ENCODE data around the gene AP1G1. TPM values are rescaled to one million over a fixed set of nuclear protein-coding genes. Genes with fewer than 3 reads are reported as not detected.
"Not testable (repeated sequence)": the region's sequence is repeated elsewhere in the genome, so short reads cannot be mapped to it uniquely, and the experiment has no call there.

Gene AP1G1
- total and polyA plus RNA-seq, 2 donors from 2014 or later, result 28.0 to 111 TPM

- TF ChIP-seq, protein P1, sequence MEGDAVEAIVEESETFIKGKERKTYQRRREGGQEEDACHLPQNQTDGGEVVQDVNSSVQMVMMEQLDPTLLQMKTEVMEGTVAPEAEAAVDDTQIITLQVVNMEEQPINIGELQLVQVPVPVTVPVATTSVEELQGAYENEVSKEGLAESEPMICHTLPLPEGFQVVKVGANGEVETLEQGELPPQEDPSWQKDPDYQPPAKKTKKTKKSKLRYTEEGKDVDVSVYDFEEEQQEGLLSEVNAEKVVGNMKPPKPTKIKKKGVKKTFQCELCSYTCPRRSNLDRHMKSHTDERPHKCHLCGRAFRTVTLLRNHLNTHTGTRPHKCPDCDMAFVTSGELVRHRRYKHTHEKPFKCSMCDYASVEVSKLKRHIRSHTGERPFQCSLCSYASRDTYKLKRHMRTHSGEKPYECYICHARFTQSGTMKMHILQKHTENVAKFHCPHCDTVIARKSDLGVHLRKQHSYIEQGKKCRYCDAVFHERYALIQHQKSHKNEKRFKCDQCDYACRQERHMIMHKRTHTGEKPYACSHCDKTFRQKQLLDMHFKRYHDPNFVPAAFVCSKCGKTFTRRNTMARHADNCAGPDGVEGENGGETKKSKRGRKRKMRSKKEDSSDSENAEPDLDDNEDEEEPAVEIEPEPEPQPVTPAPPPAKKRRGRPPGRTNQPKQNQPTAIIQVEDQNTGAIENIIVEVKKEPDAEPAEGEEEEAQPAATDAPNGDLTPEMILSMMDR (IDR thresholded peaks at IDR 0.05; ENCODE audit: borderline replicate concordance, extremely low read depth, insufficient read depth), result no peak
- H3K9ac ChIP-seq (ENCODE audit: low read length in 3 of 3), result no peak overlapping the region
- peaks cover 0 to 3% (median 2%) of the 10 kb centered on the region in 3 donors for H3K36me3 ChIP-seq (ENCODE audit: control insufficient read depth in 2 of 3, insufficient read depth in 3 of 3, low read length in 3 of 3)
- no peaks in the 10 kb centered on the region for H3K27me3 ChIP-seq (ENCODE audit: control insufficient read depth, insufficient read depth, low read length)
- H3K9me3 ChIP-seq (ENCODE audit: control insufficient read depth in 2 of 3, insufficient read depth in 1 of 3, low read length in 3 of 3), result no peaks in the 10 kb centered on the region
- H3K4me1 ChIP-seq (ENCODE audit: control insufficient read depth in 2 of 3, insufficient read depth in 2 of 3, low read depth in 1 of 3, low read length in 3 of 3), result no peaks in the 10 kb centered on the region
- DNase-seq (no peak), FAIRE-seq (no peak)
- H3K27ac ChIP-seq (ENCODE audit: low read depth in 2 of 2, low read length in 2 of 2), result no peak overlapping the region
- intact Hi-C loops (cut with DNase I), result no loop called here
- H3K4me3 ChIP-seq (ENCODE audit: low read length in 3 of 3), result no peak overlapping the region
Observed at GRCh38 chr16:71794943-71795342, 13.7 kb downstream of the AP1G1 start.

GRCh38 chr16:71794018-71794417 lies 14.6 kb downstream of the AP1G1 start:
- no peaks in the 10 kb centered on the region for H3K27me3 ChIP-seq (ENCODE audit: control insufficient read depth, insufficient read depth, low read length)
- intact Hi-C loops (cut with DNase I), result no loop called here
- TF ChIP-seq, protein P1 (IDR thresholded peaks at IDR 0.05; ENCODE audit: borderline replicate concordance, extremely low read depth, insufficient read depth), result no peak
- no peak overlapping the region for H3K9ac ChIP-seq (ENCODE audit: low read length in 3 of 3)
- peaks cover 0 to 2% (median 0%) of the 10 kb centered on the region in 3 donors for H3K4me1 ChIP-seq (ENCODE audit: control insufficient read depth in 2 of 3, insufficient read depth in 2 of 3, low read depth in 1 of 3, low read length in 3 of 3)
- H3K9me3 ChIP-seq (ENCODE audit: control insufficient read depth in 2 of 3, insufficient read depth in 1 of 3, low read length in 3 of 3), result no peaks in the 10 kb centered on the region
- H3K4me3 ChIP-seq (ENCODE audit: low read length in 3 of 3), result no peak overlapping the region
- H3K27ac ChIP-seq (ENCODE audit: low read depth in 2 of 2, low read length in 2 of 2), result no peak overlapping the region
- H3K36me3 ChIP-seq (ENCODE audit: control insufficient read depth in 2 of 3, insufficient read depth in 3 of 3, low read length in 3 of 3), result peaks cover 1 to 4% (median 3%) of the 10 kb centered on the region in 3 donors
- FAIRE-seq, result no peak
- DNase-seq, result no peak

GRCh38 chr16:71792176-71792575 lies 16.5 kb downstream of the AP1G1 start:
- peaks cover 0 to 5% (median 0%) of the 10 kb centered on the region in 3 donors for H3K4me1 ChIP-seq (ENCODE audit: control insufficient read depth in 2 of 3, insufficient read depth in 2 of 3, low read depth in 1 of 3, low read length in 3 of 3)
- H3K36me3 ChIP-seq (ENCODE audit: control insufficient read depth in 2 of 3, insufficient read depth in 3 of 3, low read length in 3 of 3), result peaks cover 3 to 8% (median 3%) of the 10 kb centered on the region in 3 donors
- no peaks in the 10 kb centered on the region for H3K27me3 ChIP-seq (ENCODE audit: control insufficient read depth, insufficient read depth, low read length)
- DNase-seq (no peak), FAIRE-seq (no peak)
- H3K9ac ChIP-seq (ENCODE audit: low read length in 3 of 3), result no peak overlapping the region
- no peak overlapping the region for H3K27ac ChIP-seq (ENCODE audit: low read depth in 2 of 2, low read length in 2 of 2)
- no peaks in the 10 kb centered on the region for H3K9me3 ChIP-seq (ENCODE audit: control insufficient read depth in 2 of 3, insufficient read depth in 1 of 3, low read length in 3 of 3)
- TF ChIP-seq, protein P1 (IDR thresholded peaks at IDR 0.05; ENCODE audit: borderline replicate concordance, extremely low read depth, insufficient read depth), result no peak
- no peak overlapping the region for H3K4me3 ChIP-seq (ENCODE audit: low read length in 3 of 3)
- intact Hi-C loops (cut with DNase I), result no loop called here

- H3K36me3 ChIP-seq (ENCODE audit: control insufficient read depth in 2 of 3, insufficient read depth in 3 of 3, low read length in 3 of 3); H3K9ac ChIP-seq (ENCODE audit: low read length in 3 of 3); H3K9me3 ChIP-seq (ENCODE audit: control insufficient read depth in 2 of 3, insufficient read depth in 1 of 3, low read length in 3 of 3); H3K4me1 ChIP-seq (ENCODE audit: control insufficient read depth in 2 of 3, insufficient read depth in 2 of 3, low read depth in 1 of 3, low read length in 3 of 3); DNase-seq; H3K27me3 ChIP-seq (ENCODE audit: control insufficient read depth, insufficient read depth, low read length); H3K4me3 ChIP-seq (ENCODE audit: low read length in 3 of 3); FAIRE-seq; intact Hi-C loops (cut with DNase I); H3K27ac ChIP-seq (ENCODE audit: low read depth in 2 of 2, low read length in 2 of 2): not testable (repeated sequence)
Observed at GRCh38 chr16:71790329-71790728, 18.3 kb downstream of the AP1G1 start.
